22Rv1 (cell line): ENCODE results near the gene UCN2.
"Not testable (repeated sequence)": the region's sequence is repeated elsewhere in the genome, so short reads cannot be mapped to it uniquely, and the experiment has no call there.

Experiments
- H3K27ac ChIP-seq: fragments of 450-650 bp; 2 replicates; pipeline ENCODE4 v1.5.1; 2017
- ZFX ChIP-seq: fragments of 450-650 bp; IDR thresholded peaks from 2 replicates; pipeline ENCODE4 v1.6.1; 2017; ENCODE audit warnings: antibody characterized with exemption, borderline replicate concordance
- TF ChIP-seq, protein P1 (sequence below): fragments of 450-650 bp; IDR thresholded peaks from 2 replicates; pipeline ENCODE4 v1.5.1; 2017; ENCODE audit warnings: mild to moderate bottlenecking

UCN2 gene

DNA sequence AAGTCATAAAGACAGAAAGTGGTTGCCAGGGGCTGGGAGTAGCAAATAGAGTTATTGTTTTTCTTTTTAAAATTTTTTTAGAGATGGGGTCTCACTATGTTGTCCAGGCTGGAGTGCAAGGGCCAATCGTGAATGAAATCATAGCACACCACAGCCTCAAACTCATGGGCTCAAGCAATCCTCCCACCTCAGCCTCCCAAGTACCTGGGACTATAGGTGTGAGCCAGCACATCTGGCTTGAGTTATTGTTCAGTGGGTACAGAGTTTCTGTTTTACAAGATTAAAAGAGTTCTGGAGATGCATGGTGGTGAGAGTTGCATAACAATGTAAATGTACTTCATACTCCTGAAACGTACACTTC, 30.6 kb downstream of the UCN2 start:
- no peak overlapping the region for H3K27ac ChIP-seq
- TF ChIP-seq, protein P1, sequence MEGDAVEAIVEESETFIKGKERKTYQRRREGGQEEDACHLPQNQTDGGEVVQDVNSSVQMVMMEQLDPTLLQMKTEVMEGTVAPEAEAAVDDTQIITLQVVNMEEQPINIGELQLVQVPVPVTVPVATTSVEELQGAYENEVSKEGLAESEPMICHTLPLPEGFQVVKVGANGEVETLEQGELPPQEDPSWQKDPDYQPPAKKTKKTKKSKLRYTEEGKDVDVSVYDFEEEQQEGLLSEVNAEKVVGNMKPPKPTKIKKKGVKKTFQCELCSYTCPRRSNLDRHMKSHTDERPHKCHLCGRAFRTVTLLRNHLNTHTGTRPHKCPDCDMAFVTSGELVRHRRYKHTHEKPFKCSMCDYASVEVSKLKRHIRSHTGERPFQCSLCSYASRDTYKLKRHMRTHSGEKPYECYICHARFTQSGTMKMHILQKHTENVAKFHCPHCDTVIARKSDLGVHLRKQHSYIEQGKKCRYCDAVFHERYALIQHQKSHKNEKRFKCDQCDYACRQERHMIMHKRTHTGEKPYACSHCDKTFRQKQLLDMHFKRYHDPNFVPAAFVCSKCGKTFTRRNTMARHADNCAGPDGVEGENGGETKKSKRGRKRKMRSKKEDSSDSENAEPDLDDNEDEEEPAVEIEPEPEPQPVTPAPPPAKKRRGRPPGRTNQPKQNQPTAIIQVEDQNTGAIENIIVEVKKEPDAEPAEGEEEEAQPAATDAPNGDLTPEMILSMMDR, result no peak
- TF ChIP-seq ZFX, result no peak

DNA sequence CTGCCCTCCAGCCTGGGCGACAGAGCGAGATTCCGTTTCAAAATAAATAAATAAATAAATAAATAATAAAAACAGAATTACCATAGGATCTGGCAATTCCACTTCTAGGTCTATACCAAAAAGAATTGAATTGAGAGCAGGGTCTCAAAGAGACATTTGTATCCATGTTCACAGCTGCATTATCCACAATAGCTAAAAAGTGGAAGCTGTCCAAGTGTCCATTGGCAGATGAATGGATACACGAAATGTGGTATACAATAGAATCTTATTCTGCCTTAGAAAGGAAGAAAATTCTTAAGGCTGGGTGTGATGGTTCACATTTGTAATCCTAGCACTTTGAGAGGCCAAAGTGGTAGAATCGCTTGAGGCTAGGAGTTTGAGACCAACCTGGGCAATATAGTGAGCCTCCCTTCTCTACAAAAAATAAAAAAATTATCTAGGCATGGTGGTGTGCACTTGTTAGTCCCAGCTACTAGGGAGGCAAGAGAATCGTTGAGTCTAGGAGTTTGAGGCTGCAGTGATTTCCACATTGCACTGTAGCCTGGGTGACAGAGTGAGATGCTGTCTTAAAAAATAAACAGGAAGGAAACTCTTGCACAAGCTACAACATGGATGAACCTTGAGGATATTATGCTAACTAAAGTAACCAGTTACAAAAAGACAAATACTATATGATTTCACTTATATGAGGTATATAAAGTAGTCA, 31.2 kb downstream of the UCN2 start:
- no peak overlapping the region for H3K27ac ChIP-seq
- TF ChIP-seq, protein P1, result no peak
- TF ChIP-seq ZFX, result no peak

DNA sequence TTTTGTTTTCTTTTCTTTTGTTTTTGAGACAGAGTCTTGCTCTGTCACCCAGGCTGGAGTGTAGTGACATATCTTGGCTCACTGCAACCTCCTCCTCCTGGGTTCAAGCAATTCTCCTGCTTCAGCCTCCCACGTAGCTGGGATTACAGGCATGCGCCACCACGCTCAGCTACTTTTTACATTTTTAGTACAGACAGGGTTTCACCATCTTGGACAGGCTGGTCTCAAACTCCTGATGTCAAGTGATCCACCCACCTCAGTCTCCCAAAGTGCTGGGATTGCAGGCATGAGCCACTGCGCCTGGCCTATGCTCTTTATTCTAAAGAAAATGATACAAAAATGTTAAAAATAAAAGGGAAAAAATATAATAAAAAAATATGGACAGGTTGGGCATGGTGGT, 32.9 kb downstream of the UCN2 start:
- H3K27ac ChIP-seq, result not testable (repeated sequence)

DNA sequence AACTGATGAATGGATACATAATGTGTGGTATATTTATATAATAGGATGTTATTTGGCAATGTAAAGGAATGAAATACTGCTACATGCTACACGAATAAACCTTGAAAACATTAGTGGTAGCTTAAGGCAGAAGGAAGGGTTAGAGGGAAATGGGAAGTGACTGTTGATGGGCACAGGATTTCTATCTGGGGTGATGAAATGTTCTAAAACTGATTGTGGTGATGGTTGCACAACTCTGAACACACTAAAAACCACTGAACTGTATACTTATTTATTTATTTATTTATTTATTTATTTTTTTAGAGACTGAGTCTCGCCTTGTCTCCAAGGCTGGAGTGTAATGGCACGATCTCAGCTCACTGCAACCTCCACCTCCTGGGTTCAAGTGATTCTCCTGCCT, 34.8 kb downstream of the UCN2 start:
- H3K27ac ChIP-seq, result no peak overlapping the region
- TF ChIP-seq, protein P1, result no peak
- TF ChIP-seq ZFX, result no peak

- no peak overlapping the region for H3K27ac ChIP-seq
- TF ChIP-seq ZFX, result no peak
- TF ChIP-seq, protein P1, result no peak
Measured at GRCh38 chr3:48528048-48528447, 35.5 kb downstream of the UCN2 start.

- no peak overlapping the region for H3K27ac ChIP-seq
- TF ChIP-seq, protein P1, result no peak
- no peak for TF ChIP-seq ZFX
Measured at GRCh38 chr3:48524970-48525369, 38.6 kb downstream of the UCN2 start.

- TF ChIP-seq, protein P1, result no peak
- no peak overlapping the region for H3K27ac ChIP-seq
Measured at GRCh38 chr3:48521635-48522034, 41.9 kb downstream of the UCN2 start.

GRCh38 chr3:48519277-48519643, 44.3 kb downstream of the UCN2 start:
- H3K27ac ChIP-seq, result no peak overlapping the region
- TF ChIP-seq, protein P1, result no peak
- no peak for TF ChIP-seq ZFX
